OCI-LY3 (cell line): ENCODE results near the gene DNAL1.

Source experiments
- CTCF ChIP-seq: fragments of 200-600, 300-600 bp; sonication (generic); IDR thresholded peaks from 2 replicates; pipeline ENCODE4 v1.5.1; 2014; ENCODE audit warnings: antibody characterized with exemption, low read length, low read depth
- EZH2phosphoT487 ChIP-seq: fragments of 200-600 bp; shearing (Covaris generic); IDR thresholded peaks from 2 replicates; pipeline ENCODE4 v1.6.1; 2018; ENCODE audit warnings: antibody characterized with exemption, mixed run types, low read depth

GRCh38 chr14:73712540-73713180 is 67.9 kb downstream of the DNAL1 start:
- TF ChIP-seq CTCF (no peak), EZH2phosphoT487 (no peak)
